HG02943 (cell line): ENCODE measurements around the gene WRNIP1.

ENCODE experiments used
- ATAC-seq: cut with Tn5 transposase; IDR thresholded peaks from one replicate; pipeline ENCODE4 v1.9.1; 2021; ENCODE audit warnings: mild to moderate bottlenecking, low read depth, moderate library complexity; ENCODE audit not compliant: unreplicated experiment

Gene WRNIP1

DNA sequence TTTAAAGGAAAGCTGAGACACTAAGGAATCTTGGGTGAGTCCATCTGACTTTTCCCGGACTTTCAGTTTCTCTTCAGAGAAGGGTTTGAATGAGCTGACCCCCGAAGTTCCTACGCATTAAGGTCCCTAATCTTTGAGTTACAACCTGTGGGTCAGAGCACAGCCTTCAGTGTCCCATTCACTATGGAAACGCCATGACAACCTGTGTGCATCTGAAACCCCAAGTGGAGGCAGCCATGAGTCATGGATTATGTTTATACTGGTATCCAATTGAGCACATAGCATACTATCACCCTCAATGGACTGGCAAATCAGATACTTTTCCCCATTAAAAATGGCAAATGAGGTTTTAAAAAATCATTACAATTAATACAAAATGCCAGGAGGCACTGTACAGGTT, 25.9 kb upstream of the WRNIP1 start:
- no peak for ATAC-seq

DNA sequence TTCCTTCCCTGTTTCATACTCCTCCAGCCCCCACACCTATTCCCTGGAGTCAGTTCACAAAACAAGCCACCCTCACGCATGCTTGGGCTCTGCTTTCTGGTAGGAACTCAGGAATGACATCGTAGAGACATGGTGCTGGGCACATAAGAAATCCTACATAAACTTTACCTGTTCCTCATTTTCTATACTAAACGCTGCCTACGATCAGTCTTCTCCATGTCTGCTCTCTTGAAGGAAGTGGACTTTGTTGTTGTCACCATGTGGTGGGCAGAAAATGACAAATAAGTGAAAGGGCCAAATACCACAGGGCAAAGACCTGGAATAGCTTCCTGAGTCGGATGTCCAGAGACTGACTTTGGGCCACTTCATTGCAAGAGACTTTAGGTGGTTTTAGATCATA, 24.6 kb upstream of the WRNIP1 start:
- no peak for ATAC-seq

DNA sequence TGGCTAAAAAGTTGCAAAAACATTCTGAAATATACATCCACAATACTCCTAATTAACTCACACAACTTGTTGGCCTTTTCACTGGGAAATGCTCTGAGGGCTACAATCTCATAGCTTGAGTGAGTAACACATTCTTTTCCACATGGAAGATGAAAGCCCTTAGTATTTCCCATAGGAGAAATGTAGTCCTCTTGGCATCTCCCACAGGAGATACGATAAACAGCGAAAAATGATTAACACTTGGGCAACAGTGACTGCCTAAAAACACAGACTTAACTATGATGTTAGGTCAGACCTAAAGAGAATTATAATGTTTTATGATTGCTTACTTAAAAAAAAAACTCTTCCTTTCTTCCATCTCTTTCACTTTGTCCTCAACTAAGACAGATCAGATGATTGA, 23.4 kb upstream of the WRNIP1 start:
- no peak for ATAC-seq

DNA sequence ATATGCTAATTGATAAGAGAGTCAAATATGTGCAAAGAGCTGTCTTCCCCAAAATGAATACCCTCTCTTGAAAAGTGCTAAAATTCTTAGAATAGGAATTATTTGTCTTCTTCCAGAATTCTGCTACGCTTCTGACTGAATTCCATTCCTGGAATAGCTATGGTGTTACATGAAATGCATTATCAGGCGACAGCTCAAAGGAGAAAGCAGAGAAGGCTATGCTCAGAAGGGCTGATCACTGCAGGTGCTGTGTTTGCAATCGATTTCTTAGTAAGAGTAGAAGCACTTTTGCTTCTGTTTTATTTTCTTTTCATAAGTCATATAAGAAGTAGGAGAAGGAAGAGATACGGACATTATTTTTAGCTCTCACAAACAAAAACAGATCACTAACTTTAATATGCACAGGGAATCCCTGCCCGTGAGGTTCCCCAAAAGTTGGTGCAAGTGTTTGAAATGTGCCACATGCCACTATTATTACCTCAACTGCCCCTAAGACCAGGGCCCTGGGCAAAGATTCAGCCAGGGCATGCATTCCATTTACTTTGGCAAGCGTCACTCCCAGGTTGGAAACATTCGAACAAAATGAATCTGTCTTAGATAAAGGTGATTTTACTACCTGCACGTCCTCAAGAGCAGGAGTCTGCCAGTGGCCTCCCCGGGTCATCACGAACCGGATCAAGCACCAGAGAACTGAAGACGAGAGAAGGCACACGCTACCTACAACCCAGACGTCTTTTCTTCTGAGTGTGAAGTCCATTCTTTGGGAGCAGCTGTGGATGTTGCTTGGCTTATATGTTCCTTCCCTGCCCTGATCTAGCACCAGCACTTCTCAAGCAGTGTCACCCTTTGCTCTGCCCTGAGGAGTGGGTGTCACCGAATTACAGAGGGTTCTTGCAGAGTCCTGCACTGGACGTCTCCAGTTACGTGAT, 21.6 kb upstream of the WRNIP1 start:
- no peak for ATAC-seq

DNA sequence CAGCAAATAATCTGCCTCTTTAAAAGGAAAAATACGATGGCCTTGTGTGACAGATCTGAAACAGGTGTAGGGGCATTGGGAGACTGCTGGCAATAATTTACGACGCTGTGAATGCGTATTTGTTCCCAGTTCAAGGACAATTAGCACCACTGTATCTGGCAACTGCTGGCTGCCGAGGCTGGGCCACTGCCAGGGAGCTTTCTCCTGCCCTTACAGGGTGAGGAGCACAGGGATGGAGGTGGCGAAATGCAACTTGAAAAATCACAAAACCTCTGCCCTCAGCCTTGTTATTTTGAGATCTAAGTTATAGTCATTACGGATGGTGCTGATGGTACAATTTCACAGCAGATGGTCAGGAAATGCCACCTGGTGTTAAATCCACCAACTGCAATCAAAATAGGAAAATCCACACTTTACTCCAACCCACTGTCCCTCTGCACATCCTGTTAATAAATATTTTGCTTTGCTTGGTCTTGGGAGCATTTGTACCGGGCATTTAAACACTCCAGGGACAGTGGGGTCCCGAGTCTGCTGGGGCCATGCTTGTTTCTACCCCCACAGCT, 20.9 kb upstream of the WRNIP1 start:
- no peak for ATAC-seq

DNA sequence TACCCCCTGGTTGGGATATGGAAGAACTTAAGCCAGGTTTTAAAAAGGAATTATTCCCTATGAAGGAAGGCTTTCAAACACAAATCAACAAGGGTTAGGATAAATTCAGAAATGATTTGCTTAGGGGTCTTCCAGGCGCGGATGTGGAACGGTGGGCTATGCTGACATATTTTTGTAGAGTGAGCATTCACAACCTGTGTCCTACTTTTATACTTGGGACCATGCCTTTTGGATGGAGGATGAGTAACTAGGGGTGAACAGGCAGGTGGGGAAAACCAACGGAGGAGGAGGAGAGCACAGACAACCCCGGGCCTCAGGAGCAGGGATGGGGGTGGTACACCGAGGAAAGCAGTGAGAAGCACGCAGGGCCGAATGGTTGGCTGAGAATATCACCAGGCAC, 20.4 kb upstream of the WRNIP1 start:
- no peak for ATAC-seq

DNA sequence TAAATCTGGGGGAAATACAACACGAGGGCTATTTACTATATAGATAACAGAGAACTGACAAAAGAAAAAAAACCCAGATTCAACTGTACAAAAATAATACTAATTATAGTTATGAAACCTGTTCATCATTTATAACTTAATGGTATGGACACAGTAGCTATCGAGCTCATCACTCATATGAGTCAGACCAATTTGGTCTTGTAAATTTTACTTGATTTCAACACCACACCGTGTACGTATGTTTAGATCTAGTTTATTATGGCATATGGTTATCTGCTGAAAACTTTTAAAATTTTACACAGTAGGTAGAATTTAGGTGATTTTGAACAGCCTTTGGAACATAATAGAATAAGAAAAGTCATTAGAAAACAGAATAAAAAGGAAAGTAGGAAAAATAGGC, 19.9 kb upstream of the WRNIP1 start:
- no peak for ATAC-seq

DNA sequence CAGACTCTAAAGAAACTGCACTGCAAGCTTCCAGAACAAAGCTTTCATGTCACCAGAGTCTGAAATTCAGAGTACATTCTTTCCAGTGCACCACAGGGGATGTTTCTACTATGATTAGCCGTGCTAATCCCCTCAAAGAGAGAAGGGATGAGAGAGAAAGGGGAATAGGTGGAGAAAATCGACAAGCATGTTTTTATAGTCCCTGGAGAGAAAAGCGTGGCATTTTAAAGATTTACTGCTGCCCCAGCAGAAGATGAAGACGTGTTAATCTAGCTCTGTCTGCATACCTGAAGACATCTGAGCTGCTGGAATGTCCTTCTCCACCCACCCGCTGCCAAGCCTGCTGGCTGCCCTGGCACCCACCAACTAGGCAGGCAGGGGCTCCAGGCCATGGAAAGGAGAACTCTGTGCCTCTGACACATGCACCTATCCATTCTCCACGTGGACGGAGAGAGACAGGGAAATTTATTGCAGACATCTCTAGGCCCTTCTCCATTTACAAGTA, 18.6 kb upstream of the WRNIP1 start:
- no peak for ATAC-seq

DNA sequence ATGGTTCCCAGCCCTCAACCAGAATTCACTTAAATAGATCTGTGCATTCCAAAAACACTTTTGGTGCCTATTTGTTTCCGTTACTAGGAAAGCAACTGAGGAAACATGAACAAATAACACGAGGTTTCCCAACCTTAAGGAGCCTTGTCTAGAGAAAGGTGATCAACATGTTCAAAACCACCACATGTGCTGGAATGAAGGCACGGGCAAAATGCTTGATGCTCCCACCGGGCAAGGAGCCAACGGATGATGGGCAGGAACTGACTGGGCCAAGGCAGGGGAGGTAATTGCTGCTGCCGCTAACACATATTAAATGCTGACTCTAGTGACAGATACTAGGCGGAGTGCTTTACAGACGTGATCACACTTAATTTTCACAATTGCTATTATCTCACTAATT, 17.0 kb upstream of the WRNIP1 start:
- no peak for ATAC-seq

DNA sequence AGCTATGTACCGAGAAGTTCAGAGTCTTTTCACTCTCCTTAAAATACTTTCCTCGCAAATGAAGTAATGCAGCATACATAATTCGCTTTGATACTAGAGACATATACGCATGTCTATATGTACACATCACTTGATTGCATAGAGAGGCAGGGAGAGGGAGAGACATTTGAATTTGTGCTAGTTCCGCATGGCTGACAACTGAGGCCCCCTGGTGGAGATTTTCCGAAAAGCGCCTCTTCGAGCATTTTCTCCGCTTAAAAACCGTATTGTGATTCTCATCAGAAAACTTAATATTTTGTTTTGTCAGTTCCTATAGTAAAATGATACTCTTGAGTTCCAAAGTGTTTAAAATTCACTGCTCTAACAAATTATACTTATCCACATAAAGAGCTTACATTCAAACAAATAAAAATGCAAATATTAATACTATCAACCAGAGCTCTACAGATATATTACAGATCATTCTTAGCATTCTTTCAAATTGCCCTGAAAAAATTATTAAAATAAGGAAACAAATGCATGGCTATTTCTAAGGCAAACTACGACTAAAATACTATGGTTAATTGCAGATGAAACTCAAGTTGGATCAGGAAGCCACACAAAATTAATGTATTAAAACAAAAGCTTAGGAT, 15.1 kb upstream of the WRNIP1 start:
- no peak for ATAC-seq

DNA sequence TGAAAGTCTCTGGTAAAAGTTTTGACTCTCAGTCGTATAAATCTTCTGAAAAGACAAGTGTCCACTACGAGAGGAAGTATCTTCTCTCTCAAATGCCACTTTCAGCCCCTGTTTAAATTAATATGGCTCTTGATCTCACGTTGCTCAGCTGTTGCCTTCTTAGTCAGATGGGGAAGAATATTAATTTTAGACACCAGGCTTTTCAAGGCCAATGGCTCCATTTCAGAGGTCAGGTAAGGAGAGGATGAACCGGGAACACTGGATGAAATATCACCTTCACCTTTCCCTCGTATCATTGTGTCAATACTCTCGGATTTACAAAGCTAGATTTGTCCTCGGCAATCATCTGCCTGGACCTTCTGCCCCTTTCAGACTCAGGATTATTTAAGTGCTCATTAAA, 14.4 kb upstream of the WRNIP1 start, which contains the start of gene MYLK4:
TSS of gene MYLK4 (minus strand) at position 91 of the 400 bp plus-strand sequence. CDS start 1,628 bp downstream, outside the sequence.
- ATAC-seq, result no peak

DNA sequence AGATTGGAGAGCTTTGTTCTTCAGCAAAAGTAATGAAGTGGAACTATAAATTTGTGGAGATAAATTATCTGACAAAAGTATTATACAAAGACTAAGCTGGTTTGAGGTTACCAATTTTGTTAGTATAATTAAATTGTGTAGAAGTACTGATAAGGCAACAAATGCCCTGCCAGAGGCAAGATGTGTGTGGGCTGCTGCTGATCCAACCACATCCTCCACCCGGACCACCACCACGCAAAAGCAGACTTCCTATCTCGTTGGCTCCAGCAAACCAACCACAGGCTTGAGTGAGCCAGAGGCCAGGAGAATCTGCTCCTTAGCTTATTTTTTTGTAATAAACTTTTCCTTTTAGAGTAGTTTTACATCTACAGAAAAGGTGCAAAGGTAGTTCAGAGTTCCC, 13.3 kb upstream of the WRNIP1 start:
- no peak for ATAC-seq

DNA sequence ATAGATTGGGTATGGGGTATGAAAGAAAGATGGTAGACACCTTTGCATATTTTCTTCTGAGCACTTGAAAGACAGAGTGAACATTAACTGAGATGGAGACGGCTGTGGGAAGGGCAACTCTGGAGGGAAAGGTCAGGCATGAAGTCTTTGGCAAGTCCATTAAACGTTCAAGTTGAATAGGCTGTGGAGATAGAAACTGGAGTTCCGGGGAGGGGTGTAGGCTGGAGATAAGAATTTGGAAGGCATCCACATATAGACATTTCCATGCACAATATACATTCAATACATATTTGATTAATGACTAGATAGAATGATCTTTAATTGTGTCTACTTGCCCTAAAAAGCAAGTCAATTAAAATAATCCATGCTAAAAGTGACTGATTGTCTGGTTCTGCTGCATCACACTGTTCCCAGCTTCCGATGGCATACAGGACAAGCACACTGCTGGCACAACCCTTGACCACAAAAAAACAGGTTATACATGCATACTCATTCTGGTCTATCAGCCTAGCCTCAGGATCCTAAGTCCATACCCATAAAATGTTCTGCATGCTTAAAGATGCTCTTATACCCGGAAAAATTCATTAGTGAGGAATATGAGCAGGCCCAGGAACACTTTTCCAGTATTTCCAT, 12.6 kb upstream of the WRNIP1 start:
- no peak for ATAC-seq

DNA sequence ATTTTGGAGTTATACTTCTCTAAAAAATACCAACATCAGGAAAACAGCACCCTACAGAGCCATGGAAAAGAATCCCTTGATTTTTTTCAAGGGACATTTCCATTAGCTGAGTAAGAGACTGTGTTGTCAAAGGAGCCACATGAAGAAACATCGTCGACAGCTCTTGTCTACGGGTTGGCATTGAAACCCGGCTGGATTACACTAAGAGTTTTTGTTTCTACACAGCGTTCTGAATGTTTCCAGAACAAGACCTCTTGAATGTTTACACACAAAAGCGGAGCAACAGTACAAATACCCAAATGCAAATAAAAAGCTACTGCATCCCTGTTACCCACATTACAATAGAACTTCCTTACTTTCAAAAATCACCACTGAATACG, 12.1 kb upstream of the WRNIP1 start:
- ATAC-seq, result no peak

DNA sequence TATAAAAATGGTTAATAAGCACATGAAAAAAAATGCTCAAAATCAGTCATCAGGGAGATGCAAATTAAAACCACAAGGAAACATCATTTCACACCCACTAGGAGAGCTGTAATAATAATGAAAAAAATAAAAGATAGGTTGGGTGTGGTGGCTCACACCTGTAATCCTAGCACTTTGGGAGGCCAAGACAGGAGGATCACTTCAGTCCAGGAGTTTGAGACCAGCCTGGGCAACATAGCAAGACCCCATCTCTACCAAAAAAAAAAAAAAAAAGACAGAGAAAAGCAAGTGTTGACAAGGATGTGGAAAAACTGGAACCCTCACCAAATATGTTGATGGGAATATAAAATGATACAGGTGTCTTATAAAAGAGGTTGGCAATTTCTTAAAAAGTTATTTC, 11.4 kb upstream of the WRNIP1 start:
- no peak for ATAC-seq

DNA sequence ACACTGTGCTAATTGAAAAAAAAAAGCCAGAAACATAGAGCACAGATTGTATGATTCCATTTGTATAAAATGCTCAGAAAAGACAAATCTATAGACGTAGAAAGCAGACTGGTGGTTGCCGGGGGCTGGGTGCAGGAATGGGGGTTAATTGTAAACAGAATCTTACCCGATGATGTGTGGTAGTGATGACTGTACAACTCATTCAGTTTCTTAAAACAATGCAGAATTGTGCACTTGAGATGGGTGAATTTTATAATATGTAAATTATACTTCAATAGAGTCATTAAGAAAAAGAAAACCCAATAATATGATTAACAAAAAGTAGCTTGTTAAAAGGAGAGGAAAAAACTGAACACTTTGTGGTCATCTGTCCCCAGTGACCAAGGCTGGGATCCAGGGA, 10.8 kb upstream of the WRNIP1 start:
- ATAC-seq, result no peak

DNA sequence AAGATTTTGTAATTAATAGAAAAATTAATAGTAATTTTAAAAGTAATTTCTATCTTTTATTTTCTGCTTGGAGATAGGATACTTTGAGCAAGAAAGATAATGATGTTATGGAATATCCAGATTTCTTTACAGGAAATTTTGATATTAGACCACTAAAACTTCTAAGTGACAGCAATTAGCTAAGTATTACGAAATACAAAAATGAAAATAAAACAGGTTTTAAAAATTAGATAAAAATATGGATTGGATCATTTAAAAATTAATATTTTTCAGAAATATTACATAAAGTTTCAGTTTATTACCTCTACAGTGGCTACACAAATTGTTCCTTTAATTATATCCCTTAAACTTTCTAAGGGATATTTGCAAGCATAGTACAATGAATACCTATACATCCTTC, 10.3 kb upstream of the WRNIP1 start:
- no peak for ATAC-seq

DNA sequence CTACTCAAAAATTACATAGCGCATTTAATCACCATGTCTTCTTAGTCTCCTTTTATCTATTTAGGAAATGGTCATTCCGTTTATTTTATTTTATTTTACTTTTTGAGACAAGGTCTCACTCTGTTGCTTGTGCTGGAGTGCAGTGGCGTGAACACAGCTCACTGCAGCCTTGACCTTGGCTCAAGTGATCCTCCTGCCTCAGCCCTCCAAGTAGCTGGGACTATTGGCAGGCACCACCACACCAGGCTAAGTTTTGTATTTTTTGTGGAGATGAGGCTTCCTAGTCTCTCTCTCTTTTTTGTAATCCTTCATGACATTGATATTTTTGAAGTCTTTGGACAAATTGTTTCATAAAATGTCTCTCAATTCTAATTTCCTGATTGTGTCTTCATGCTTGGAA, 9.7 kb upstream of the WRNIP1 start:
- no peak for ATAC-seq

DNA sequence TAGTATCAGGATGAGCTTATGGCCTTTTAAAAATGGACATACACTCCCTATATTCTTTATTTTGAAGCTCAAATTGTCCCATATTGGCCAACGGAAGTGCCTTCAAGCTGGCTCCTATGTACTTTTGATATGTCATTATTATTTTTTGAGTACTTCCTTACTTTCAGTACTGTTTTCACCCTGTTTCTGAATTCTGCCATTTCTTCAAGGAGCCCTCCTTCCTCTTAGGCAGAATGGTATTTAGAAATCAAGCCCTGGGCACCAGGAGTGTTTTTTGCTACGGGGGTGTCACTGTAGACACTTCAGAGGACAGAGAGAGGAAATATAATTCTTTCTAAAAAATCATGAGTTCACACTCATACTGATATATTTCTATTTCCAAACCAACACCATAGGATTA, 9.0 kb upstream of the WRNIP1 start:
- ATAC-seq, result no peak

DNA sequence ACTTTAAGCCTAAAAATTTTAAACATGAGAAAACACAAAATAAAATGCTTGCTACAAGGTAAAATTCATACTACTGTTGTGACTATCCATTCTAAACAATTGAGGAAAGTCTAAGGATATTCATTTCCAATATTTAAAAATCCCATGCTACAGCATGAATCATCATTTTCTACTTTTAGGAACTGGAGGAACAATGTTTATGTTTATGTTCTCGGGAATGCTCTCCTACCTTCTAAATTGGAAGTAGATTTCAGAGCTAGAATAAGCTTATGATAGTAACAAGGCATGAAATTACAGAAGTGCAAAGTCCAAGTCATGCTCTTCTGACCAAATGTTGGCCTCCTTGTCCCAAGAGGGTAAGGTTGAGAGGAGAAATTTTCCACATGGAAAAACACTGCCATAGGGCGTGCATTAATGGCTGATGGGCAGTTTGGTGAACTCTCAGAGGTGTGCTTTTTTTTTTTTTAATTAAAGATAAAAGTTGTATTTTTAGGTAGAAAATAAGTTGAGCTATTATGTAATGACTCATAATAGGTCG, 8.4 kb upstream of the WRNIP1 start:
- ATAC-seq, result no peak

DNA sequence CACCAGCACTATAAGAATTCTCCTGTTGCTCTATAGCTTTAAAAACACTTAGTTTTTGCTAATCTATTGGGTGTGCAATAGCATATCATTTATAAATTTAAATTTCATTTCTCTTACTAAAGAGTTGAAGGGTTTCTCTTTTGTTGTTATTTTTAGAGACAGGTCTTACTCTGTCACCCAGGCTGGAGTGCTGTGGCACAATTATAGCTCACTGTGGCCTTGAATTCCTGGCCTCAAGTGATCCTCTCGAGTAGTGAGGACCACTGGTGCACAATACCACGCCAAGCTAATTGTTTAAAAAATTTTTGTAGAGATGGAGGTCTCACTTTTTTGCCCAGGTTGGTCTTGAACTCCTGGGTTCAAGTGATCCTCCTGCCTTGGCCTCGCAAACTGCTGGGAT, 6.2 kb upstream of the WRNIP1 start:
- ATAC-seq, result no peak
